GM23338 (cell line): ENCODE results near the gene MATN1. TPM values are rescaled to one million over a fixed set of nuclear protein-coding genes. Genes with fewer than 3 reads are reported as not detected.

ENCODE experiments used
- ATAC-seq: fragments of 200-7000 bp; cut with Tn5 transposase; 3 replicates; pipeline ENCODE4 v1.9.1; 2020
- DNase-seq: peaks from one replicate; pipeline ENCODE4 v3.0.0-alpha.2; 2015; ENCODE audit warnings: low spot score
- H2AFZ ChIP-seq: fragments of 200-600 bp; sonication (generic); 2 replicates; pipeline ENCODE4 v1.8.0; 2016; ENCODE audit warnings: antibody characterized with exemption, mild to moderate bottlenecking, moderate library complexity
- H3F3A ChIP-seq: fragments of 200-600 bp; sonication (generic); replicated peaks from 2 replicates; pipeline ENCODE4 v1.8.0; 2017; ENCODE audit warnings: antibody characterized with exemption, mixed run types, low read depth
- H3K27ac ChIP-seq: fragments of 200-600 bp; sonication (generic); 2 replicates; pipeline ENCODE4 v1.6.1; 2016; ENCODE audit warnings: low read depth
- H3K27me3 ChIP-seq: fragments of 200-600 bp; sonication (generic); 2 replicates; pipeline ENCODE4 v1.8.0; 2016; ENCODE audit warnings: mild to moderate bottlenecking, mixed run types, moderate library complexity; ENCODE audit not compliant: insufficient read depth
- H3K36me3 ChIP-seq: fragments of 200-600 bp; sonication (generic); 2 replicates; pipeline ENCODE4 v1.8.0; 2016; ENCODE audit warnings: mild to moderate bottlenecking; ENCODE audit not compliant: insufficient read depth
- H3K4me1 ChIP-seq: fragments of 200-600 bp; sonication (generic); 2 replicates; pipeline ENCODE4 v1.8.0; 2016; ENCODE audit warnings: mild to moderate bottlenecking, moderate library complexity; ENCODE audit not compliant: insufficient read depth
- H3K4me2 ChIP-seq: fragments of 200-600 bp; sonication (generic); 2 replicates; pipeline ENCODE4 v1.7.1; 2017; ENCODE audit warnings: mixed run types
- H3K4me3 ChIP-seq: fragments of 200-600 bp; sonication (generic); 2 replicates; pipeline ENCODE4 v1.6.1; 2016; ENCODE audit warnings: mixed run types
- H3K79me2 ChIP-seq: fragments of 200-600 bp; sonication (generic); replicated peaks from 2 replicates; pipeline ENCODE4 v1.8.0; 2017; ENCODE audit warnings: mild to moderate bottlenecking; ENCODE audit not compliant: insufficient read depth
- H3K9me2 ChIP-seq: fragments of 200-600 bp; sonication (generic); 2 replicates; pipeline ENCODE4 v1.8.0; 2017; ENCODE audit not compliant: insufficient read depth
- H4K20me1 ChIP-seq: fragments of 200-600 bp; sonication (generic); replicated peaks from 2 replicates; pipeline ENCODE4 v1.8.0; 2017; ENCODE audit warnings: mild to moderate bottlenecking; ENCODE audit not compliant: insufficient read depth
- H3K27ac Mint-ChIP-seq: 2 replicates; pipeline ENCODE4 v1.8.0; 2020; ENCODE audit warnings: inconsistent platforms, mild to moderate bottlenecking, moderate library complexity, mixed read lengths
- H3K27me3 Mint-ChIP-seq: 3 replicates; pipeline ENCODE4 v1.8.0; 2022; ENCODE audit warnings: low read depth, mild to moderate bottlenecking, moderate library complexity, mixed read lengths, inconsistent platforms; ENCODE audit not compliant: insufficient read depth, poor library complexity
- H3K36me3 Mint-ChIP-seq: 3 replicates; pipeline ENCODE4 v1.8.0; 2021; ENCODE audit warnings: low read depth, mild to moderate bottlenecking, inconsistent platforms, moderate library complexity, mixed read lengths
- H3K4me1 Mint-ChIP-seq: 3 replicates; pipeline ENCODE4 v1.8.0; 2020; ENCODE audit warnings: mild to moderate bottlenecking, inconsistent platforms, mixed read lengths
- H3K4me3 Mint-ChIP-seq: 3 replicates; pipeline ENCODE4 v1.8.0; 2021; ENCODE audit warnings: moderate library complexity, mild to moderate bottlenecking, inconsistent platforms, mixed read lengths
- H3K9me3 Mint-ChIP-seq: 3 replicates; pipeline ENCODE4 v1.8.0; 2020; ENCODE audit warnings: moderate library complexity, mild to moderate bottlenecking, inconsistent platforms, mixed read lengths
- CREB1 ChIP-seq: fragments of 250-450 bp; sonication (Bioruptor Pico); IDR thresholded peaks from 2 replicates; pipeline ENCODE4 v1.5.0; 2020; ENCODE audit warnings: low read depth, mild to moderate bottlenecking, moderate library complexity
- EZH2 ChIP-seq: fragments of 200-600 bp; sonication (generic); IDR thresholded peaks from one replicate; pipeline ENCODE4 v1.8.0; 2017; ENCODE audit warnings: antibody characterized with exemption, mild to moderate bottlenecking, low read depth; ENCODE audit not compliant: unreplicated experiment
- NANOG ChIP-seq: IDR thresholded peaks from 2 replicates; pipeline ENCODE4 v1.6.1; 2016; ENCODE audit warnings: antibody characterized with exemption, borderline replicate concordance
- POLR2AphosphoS5 ChIP-seq: IDR thresholded peaks from 2 replicates; pipeline ENCODE4 v1.6.1; 2016; ENCODE audit warnings: antibody characterized with exemption, low read depth
- STAT1 ChIP-seq: IDR thresholded peaks from one replicate; pipeline ENCODE4 v1.6.1; 2016; ENCODE audit warnings: antibody characterized with exemption; ENCODE audit not compliant: unreplicated experiment
- ZNF114 ChIP-seq: fragments of 250-450 bp; sonication (Bioruptor Pico); IDR thresholded peaks from 2 replicates; pipeline ENCODE4 v1.5.0; 2020; ENCODE audit warnings: mild to moderate bottlenecking, moderate library complexity
- ZNF331 ChIP-seq: fragments of 250-450 bp; sonication (Bioruptor Pico); IDR thresholded peaks from 2 replicates; pipeline ENCODE4 v1.5.0; 2020; ENCODE audit warnings: low read depth, mild to moderate bottlenecking, moderate library complexity
- polyA plus RNA-seq: library from polyadenylated mRNA; unstranded; fragments of >200 nt; fragmentation: Nextera tagmentation; extraction: Ambion mirVana; gene quantifications from 2 replicates; pipeline ENCODE4 v1.2.1, GENCODE V29; 2016
- total RNA-seq: library from RNA; depleted of rRNA; stranded (reverse); fragments of >200 nt; shearing (Covaris generic); gene quantifications from 2 replicates; pipeline ENCODE4 v1.2.3, GENCODE V29; 2014
- TF ChIP-seq, protein P1 (sequence below): IDR thresholded peaks from 2 replicates; pipeline ENCODE4 v1.6.1; 2016; ENCODE audit warnings: antibody characterized with exemption
- TF ChIP-seq, protein P2 (sequence below): IDR thresholded peaks from one replicate; pipeline ENCODE4 v1.6.1; 2018; ENCODE audit warnings: antibody characterized with exemption; ENCODE audit not compliant: unreplicated experiment

The MATN1 gene
- total and polyA plus RNA-seq, 2 experiments from 2014 or later = 0.08 to 0.31 TPM

DNA sequence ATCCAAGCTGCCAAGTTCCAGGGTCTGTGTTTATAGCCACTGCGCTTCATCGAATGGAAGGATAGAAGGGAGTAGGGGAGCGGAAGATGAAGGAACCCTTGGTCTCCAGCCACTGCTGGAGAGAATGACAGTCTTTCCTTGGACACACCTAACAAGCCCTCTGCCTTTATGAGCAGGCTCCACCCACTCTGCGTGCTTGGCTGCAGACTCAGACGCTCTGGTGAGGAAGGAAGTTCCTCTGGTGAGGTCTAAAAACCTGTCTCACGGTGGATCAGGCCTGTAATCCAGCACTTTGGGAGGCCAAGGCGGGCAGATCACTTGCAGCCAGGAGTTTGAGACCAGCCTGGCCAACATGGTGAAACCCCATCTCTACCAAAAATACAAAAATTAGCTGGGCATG, 55.4 kb downstream of the MATN1 start:
- DNase-seq = no peak
- peak overlapping the region; percentile 57; the same call in 1 of the 2 replicates for H2AFZ ChIP-seq
- 0 out of 3 replicates have a peak, but pooled peaks cover 4% of the 10 kb centered on the region for H3K9me3 Mint-ChIP-seq

DNA sequence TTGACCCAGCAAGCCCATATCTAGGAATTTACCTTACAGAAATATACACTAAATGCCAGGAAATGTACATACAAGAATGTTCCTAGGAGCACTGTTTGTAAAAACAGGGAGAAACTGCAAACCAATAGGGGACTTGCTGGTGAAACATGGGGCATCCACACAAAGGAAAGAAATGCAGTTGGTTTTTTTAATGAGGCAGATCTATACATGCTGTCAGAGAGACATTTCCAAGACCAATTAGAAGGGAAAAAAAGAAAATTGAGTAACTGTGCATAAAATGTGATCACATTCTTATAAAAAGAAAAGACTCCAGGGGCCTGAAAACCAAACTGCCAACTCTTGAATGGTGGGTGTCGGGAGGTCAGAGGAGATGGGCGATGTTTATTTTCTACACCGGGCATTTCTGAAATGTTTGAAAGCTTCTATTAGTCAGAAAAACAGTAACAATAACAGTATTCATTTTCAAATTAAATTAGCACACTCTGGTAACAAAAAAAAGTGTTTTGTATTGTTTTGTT, 56.6 kb downstream of the MATN1 start:
- Histone ChIP-seq H3K9me2 (no peaks in the 10 kb centered on the region), H3K27me3 (no peaks in the 10 kb centered on the region), H3K4me3 (no peak overlapping the region), H3K36me3 (no peaks in the 10 kb centered on the region), H3K4me1 (no peaks in the 10 kb centered on the region; the same call in 1 of the 2 replicates), H4K20me1 (no peaks in the 10 kb centered on the region), H3K4me2 (no peak overlapping the region), H3K79me2 (no peaks in the 10 kb centered on the region), H2AFZ (no peak overlapping the region), H3K27ac (no peak overlapping the region), H3F3A (no peaks in the 10 kb centered on the region)
- DNase-seq (no peak), ATAC-seq (no peak)
- no peak overlapping the region for H3K27ac Mint-ChIP-seq
- no peak overlapping the region; the same call in 2 of the 3 replicates for H3K4me3 Mint-ChIP-seq
- H3K9me3 Mint-ChIP-seq = no peaks in the 10 kb centered on the region
- TF ChIP-seq EZH2 (no peak), NANOG (no peak), STAT1 (no peak), ZNF114 (CRISPR knock-in tag) (no peak), POLR2AphosphoS5 (no peak)
- H3K36me3 Mint-ChIP-seq = no peaks in the 10 kb centered on the region
- peaks cover 26% of the 10 kb centered on the region for H3K4me1 Mint-ChIP-seq
- H3K27me3 Mint-ChIP-seq = peaks cover 2% of the 10 kb centered on the region

More for the DNA sequence above, 55.4 kb downstream of the MATN1 start:
- Histone ChIP-seq H3K9me2 (no peaks in the 10 kb centered on the region), H3F3A (no peaks in the 10 kb centered on the region), H3K4me2 (no peak overlapping the region), H3K36me3 (no peaks in the 10 kb centered on the region), H3K79me2 (no peaks in the 10 kb centered on the region), H3K4me3 (no peak overlapping the region), H4K20me1 (no peaks in the 10 kb centered on the region), H3K27ac (no peak overlapping the region), H3K4me1 (no peaks in the 10 kb centered on the region; the same call in 1 of the 2 replicates), H3K27me3 (no peaks in the 10 kb centered on the region)
- peaks cover 2% of the 10 kb centered on the region for H3K27me3 Mint-ChIP-seq
- no peak overlapping the region for H3K27ac Mint-ChIP-seq
- TF ChIP-seq, protein P1, sequence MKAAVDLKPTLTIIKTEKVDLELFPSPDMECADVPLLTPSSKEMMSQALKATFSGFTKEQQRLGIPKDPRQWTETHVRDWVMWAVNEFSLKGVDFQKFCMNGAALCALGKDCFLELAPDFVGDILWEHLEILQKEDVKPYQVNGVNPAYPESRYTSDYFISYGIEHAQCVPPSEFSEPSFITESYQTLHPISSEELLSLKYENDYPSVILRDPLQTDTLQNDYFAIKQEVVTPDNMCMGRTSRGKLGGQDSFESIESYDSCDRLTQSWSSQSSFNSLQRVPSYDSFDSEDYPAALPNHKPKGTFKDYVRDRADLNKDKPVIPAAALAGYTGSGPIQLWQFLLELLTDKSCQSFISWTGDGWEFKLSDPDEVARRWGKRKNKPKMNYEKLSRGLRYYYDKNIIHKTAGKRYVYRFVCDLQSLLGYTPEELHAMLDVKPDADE = no peak
- no peak for TF ChIP-seq ZNF331
- TF ChIP-seq CREB1 = no peak
- no peak for TF ChIP-seq POLR2AphosphoS5
- no peak for TF ChIP-seq STAT1
- TF ChIP-seq EZH2 = no peak
- TF ChIP-seq, protein P2, sequence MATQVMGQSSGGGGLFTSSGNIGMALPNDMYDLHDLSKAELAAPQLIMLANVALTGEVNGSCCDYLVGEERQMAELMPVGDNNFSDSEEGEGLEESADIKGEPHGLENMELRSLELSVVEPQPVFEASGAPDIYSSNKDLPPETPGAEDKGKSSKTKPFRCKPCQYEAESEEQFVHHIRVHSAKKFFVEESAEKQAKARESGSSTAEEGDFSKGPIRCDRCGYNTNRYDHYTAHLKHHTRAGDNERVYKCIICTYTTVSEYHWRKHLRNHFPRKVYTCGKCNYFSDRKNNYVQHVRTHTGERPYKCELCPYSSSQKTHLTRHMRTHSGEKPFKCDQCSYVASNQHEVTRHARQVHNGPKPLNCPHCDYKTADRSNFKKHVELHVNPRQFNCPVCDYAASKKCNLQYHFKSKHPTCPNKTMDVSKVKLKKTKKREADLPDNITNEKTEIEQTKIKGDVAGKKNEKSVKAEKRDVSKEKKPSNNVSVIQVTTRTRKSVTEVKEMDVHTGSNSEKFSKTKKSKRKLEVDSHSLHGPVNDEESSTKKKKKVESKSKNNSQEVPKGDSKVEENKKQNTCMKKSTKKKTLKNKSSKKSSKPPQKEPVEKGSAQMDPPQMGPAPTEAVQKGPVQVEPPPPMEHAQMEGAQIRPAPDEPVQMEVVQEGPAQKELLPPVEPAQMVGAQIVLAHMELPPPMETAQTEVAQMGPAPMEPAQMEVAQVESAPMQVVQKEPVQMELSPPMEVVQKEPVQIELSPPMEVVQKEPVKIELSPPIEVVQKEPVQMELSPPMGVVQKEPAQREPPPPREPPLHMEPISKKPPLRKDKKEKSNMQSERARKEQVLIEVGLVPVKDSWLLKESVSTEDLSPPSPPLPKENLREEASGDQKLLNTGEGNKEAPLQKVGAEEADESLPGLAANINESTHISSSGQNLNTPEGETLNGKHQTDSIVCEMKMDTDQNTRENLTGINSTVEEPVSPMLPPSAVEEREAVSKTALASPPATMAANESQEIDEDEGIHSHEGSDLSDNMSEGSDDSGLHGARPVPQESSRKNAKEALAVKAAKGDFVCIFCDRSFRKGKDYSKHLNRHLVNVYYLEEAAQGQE = no peak
- no peak for TF ChIP-seq NANOG
- peak; percentile 39 for ATAC-seq
- H3K4me3 Mint-ChIP-seq = no peak overlapping the region
- H3K4me1 Mint-ChIP-seq = peaks cover 14% of the 10 kb centered on the region
- no peaks in the 10 kb centered on the region for H3K36me3 Mint-ChIP-seq
